ENCODE results near the gene MAP3K19. TPM values are rescaled to one million over a fixed set of nuclear protein-coding genes. Genes with fewer than 3 reads are reported as not detected.
"Not testable (repeated sequence)": the region's sequence is repeated elsewhere in the genome, so short reads cannot be mapped to it uniquely, and the experiment has no call there.

Gene MAP3K19
- total RNA-seq, 1 experiment from 2014 or later = not detected

DNA sequence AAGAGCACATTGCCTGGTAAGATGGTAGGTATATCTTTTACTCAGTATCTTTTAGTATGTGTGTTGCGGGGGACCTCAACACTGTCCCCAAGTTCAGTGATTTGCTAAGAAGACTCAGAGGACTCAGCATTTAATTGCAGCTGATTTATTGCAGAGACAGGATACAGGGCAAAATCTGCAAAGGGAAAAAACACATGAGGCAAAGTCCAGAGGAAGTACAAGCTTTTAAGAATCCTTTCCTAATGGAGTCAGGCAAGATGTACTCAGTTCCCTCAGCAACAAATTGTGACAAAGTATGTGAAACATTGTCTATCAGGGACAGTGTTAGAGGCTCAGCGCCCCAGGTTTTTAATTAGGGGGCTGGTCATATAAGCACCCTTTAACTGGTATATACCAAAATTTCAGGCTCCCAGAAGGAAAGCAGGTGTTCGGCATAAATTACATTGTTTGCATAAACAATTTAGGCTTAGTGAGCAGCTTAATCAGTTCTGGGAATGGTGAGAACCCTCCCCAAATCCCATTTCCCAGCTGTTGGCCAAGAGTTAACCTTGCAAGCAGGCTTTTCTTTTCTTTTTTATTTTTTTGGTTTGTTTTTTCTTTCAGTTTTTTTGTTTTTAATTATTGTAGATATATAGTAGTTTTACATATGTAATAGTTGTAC lies 46.6 kb upstream of the MAP3K19 start:
- Mint-ChIP-seq H3K9me3 (ENCODE audit: low read depth, unreplicated experiment) (no peaks in the 10 kb centered on the region), H3K4me3 (ENCODE audit: low read depth, unreplicated experiment) (no peak overlapping the region), H3K27ac (ENCODE audit: unreplicated experiment) (no peak overlapping the region), H3K36me3 (ENCODE audit: insufficient read depth, unreplicated experiment) (peaks cover 4% of the 10 kb centered on the region), H3K4me1 (ENCODE audit: low read depth, unreplicated experiment) (peaks cover 29% of the 10 kb centered on the region), H3K27me3 (ENCODE audit: unreplicated experiment) (no peaks in the 10 kb centered on the region)
- DNase-seq = no peak
- TF ChIP-seq, protein P1, sequence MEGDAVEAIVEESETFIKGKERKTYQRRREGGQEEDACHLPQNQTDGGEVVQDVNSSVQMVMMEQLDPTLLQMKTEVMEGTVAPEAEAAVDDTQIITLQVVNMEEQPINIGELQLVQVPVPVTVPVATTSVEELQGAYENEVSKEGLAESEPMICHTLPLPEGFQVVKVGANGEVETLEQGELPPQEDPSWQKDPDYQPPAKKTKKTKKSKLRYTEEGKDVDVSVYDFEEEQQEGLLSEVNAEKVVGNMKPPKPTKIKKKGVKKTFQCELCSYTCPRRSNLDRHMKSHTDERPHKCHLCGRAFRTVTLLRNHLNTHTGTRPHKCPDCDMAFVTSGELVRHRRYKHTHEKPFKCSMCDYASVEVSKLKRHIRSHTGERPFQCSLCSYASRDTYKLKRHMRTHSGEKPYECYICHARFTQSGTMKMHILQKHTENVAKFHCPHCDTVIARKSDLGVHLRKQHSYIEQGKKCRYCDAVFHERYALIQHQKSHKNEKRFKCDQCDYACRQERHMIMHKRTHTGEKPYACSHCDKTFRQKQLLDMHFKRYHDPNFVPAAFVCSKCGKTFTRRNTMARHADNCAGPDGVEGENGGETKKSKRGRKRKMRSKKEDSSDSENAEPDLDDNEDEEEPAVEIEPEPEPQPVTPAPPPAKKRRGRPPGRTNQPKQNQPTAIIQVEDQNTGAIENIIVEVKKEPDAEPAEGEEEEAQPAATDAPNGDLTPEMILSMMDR (IDR thresholded peaks at IDR 0.05; ENCODE audit: unreplicated experiment) = no peak
- intact Hi-C loops (cut with micrococcal nuclease; ENCODE audit: unreplicated experiment) = loop anchor here (5.0 kb wide), 1 partner anchor 41 kb away; the partner anchor contains the start of gene RAB3GAP1
- no TSS peak for BruUV-seq (replicated peaks)
- CTCF ChIA-PET = no interaction called here

DNA sequence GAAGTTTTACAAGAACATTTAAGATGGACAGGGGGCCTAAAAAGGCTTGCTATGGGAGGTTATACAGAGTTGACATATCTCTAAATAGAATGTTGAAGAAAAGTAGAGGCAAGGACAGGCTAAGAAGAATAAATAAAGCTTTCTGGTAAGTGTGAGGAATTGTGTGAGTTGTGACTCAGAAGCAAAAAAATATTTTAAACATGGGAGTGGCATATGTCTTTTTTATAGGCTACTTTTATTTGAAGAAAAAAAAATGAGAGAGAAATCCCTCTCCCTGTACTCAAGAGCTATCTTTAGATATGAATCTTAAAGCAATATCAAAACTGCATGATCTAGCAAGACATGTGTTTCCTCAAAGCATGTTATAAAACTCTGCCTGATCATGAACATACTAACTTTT lies 45.9 kb upstream of the MAP3K19 start:
- Mint-ChIP-seq H3K27me3 (ENCODE audit: unreplicated experiment) (no peaks in the 10 kb centered on the region), H3K4me1 (ENCODE audit: low read depth, unreplicated experiment) (peaks cover 29% of the 10 kb centered on the region), H3K4me3 (ENCODE audit: low read depth, unreplicated experiment) (no peak overlapping the region), H3K36me3 (ENCODE audit: insufficient read depth, unreplicated experiment) (peaks cover 4% of the 10 kb centered on the region), H3K27ac (ENCODE audit: unreplicated experiment) (no peak overlapping the region), H3K9me3 (ENCODE audit: low read depth, unreplicated experiment) (no peaks in the 10 kb centered on the region)
- BruUV-seq (replicated peaks) = no TSS peak
- intact Hi-C loops (cut with micrococcal nuclease; ENCODE audit: unreplicated experiment) = loop anchor here (5.0 kb wide), 1 partner anchor 41 kb away; the partner anchor contains the start of gene RAB3GAP1
- CTCF ChIA-PET = interaction anchor here (0.6 kb wide), 1 partner anchor 84 kb away, joined by 3 read pairs; no protein-coding TSS in a partner anchor
- no peak for DNase-seq
- TF ChIP-seq, protein P1 (IDR thresholded peaks at IDR 0.05; ENCODE audit: unreplicated experiment) = no peak

DNA sequence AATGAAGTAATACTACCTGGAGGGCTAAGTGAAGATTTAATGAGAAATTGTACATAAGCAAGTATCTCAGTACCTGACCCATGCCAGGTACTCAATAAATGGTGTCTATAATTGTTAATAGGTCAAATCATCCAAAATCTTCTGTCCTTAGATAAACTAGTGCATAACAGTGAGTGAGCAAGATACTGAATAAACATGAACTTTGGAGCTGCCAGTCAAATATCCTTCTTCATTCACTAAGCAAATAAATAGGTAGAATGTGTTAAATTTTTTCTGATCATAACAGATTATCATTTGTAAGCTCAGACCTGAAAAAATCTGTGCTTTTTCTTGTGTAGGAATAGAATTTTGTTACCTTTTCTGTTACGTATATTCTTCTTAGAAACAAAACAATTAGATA lies 44.4 kb upstream of the MAP3K19 start:
- no TSS peak for BruUV-seq (replicated peaks)
- Mint-ChIP-seq H3K27ac (ENCODE audit: unreplicated experiment) (no peak overlapping the region), H3K27me3 (ENCODE audit: unreplicated experiment) (no peaks in the 10 kb centered on the region), H3K36me3 (ENCODE audit: insufficient read depth, unreplicated experiment) (peaks cover 8% of the 10 kb centered on the region), H3K4me1 (ENCODE audit: low read depth, unreplicated experiment) (peaks cover 29% of the 10 kb centered on the region), H3K4me3 (ENCODE audit: low read depth, unreplicated experiment) (no peak overlapping the region), H3K9me3 (ENCODE audit: low read depth, unreplicated experiment) (no peaks in the 10 kb centered on the region)
- no peak for DNase-seq
- CTCF ChIA-PET = interaction anchor here (0.6 kb wide), 1 partner anchor 36 kb away, joined by 7 read pairs; no protein-coding TSS in a partner anchor
- intact Hi-C loops (cut with micrococcal nuclease; ENCODE audit: unreplicated experiment) = loop anchor here (5.0 kb wide), 1 partner anchor 39 kb away; the partner anchor contains the start of gene RAB3GAP1
- TF ChIP-seq, protein P1 (IDR thresholded peaks at IDR 0.05; ENCODE audit: unreplicated experiment) = no peak

DNA sequence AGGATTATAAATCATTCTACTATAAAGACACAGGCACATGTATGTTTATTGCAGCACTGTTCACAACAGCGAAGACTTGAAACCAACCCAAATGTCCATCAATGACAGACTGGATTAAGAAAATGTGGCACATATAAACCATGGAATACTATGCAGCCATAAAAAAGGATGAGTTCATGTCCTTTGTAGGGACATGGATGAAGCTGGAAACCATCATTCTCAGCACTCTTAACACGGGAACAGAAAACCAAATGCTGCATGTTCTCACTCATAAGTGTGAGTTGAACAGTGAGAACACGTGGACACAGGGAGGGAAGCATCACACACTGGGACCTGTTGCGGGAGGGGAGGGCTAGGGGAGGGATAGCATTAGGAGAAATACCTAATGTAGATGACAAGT lies 42.4 kb upstream of the MAP3K19 start:
- H3K27ac Mint-ChIP-seq (ENCODE audit: unreplicated experiment); H3K27me3 Mint-ChIP-seq (ENCODE audit: unreplicated experiment); DNase-seq; H3K4me3 Mint-ChIP-seq (ENCODE audit: low read depth, unreplicated experiment); H3K9me3 Mint-ChIP-seq (ENCODE audit: low read depth, unreplicated experiment); BruUV-seq (replicated peaks); intact Hi-C loops (cut with micrococcal nuclease; ENCODE audit: unreplicated experiment); CTCF ChIA-PET; H3K36me3 Mint-ChIP-seq (ENCODE audit: insufficient read depth, unreplicated experiment): not testable (repeated sequence)
- peaks cover 36% of the 10 kb centered on the region for H3K4me1 Mint-ChIP-seq (ENCODE audit: low read depth, unreplicated experiment)

DNA sequence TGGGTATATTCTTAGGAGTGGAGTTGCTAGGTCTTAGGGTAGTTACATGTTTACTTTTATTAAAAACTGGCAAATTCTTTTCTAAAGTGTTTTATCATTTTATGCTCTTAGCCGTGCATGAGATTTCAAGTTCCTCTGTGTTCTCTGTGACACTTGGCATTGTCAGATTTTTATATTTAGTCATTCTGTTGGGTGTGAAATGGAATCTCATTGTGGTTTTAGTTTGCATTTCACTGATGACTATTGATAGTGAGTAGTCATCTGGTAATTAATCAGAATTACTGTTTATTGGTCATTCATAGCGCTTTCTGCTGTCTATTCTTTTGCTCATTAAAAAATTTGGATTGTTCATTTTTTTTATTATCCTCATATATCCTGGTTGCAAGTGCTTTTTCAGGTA lies 39.0 kb upstream of the MAP3K19 start:
- no TSS peak for BruUV-seq (replicated peaks)
- CTCF ChIA-PET = no interaction called here
- Mint-ChIP-seq H3K4me1 (ENCODE audit: low read depth, unreplicated experiment) (peaks cover 18% of the 10 kb centered on the region), H3K27me3 (ENCODE audit: unreplicated experiment) (no peaks in the 10 kb centered on the region), H3K36me3 (ENCODE audit: insufficient read depth, unreplicated experiment) (peaks cover 14% of the 10 kb centered on the region), H3K9me3 (ENCODE audit: low read depth, unreplicated experiment) (no peaks in the 10 kb centered on the region), H3K27ac (ENCODE audit: unreplicated experiment) (no peak overlapping the region), H3K4me3 (ENCODE audit: low read depth, unreplicated experiment) (no peak overlapping the region)
- DNase-seq = no peak
- intact Hi-C loops (cut with micrococcal nuclease; ENCODE audit: unreplicated experiment) = no loop called here
- TF ChIP-seq, protein P1 (IDR thresholded peaks at IDR 0.05; ENCODE audit: unreplicated experiment) = no peak

Measured in Calu3 (cell line).